Right lobe of liver (tissue), 4 donors: ENCODE measurements around the gene TMC8.

Source experiments
- CTCF ChIP-seq, 4 donors: fragments of 200-600 bp in 3 of 4; fragments of 450-650 bp in 1 of 4; IDR thresholded peaks; one replicate each; pipeline versions ENCODE4 v1.5.1 to v1.8.0; 2016 to 2022; ENCODE audit warnings: antibody characterized with exemption in 4 of 4, mild to moderate bottlenecking in 2 of 4
- POLR2A ChIP-seq: fragments of 450-650 bp; IDR thresholded peaks from one replicate; pipeline ENCODE4 v1.6.1; 2017; ENCODE audit warnings: antibody characterized with exemption, mild to moderate bottlenecking
- donor health status: DM: no; HTN: no; CAD: no.
- donor health status: DM: no; HTN: no; CAD: no.
- donor health status: DM: no; HTN: yes; CAD: no.

GRCh38 chr17:78108726-78109488 lies 21.7 kb upstream of the TMC8 start:
- TF ChIP-seq CTCF (IDR thresholded peaks at IDR 0.05) (no peak), POLR2A (no peak)
